Daoy (cell line): ENCODE data around the gene HJURP. TPM values are rescaled to one million over a fixed set of nuclear protein-coding genes. Genes with fewer than 3 reads are reported as not detected.

Experiments
- DNase-seq: peaks from one replicate; pipeline ENCODE4 v3.0.0-alpha.2; 2015; ENCODE audit warnings: low read depth
- total RNA-seq: library from RNA; depleted of rRNA; stranded (reverse); fragments of >200 nt; shearing (Covaris generic); gene quantifications from 2 replicates; pipeline ENCODE4 v1.2.3, GENCODE V29; 2014; rRNA removed

The HJURP gene
- total RNA-seq, 1 experiment from 2014 or later: 86.3 TPM

DNA sequence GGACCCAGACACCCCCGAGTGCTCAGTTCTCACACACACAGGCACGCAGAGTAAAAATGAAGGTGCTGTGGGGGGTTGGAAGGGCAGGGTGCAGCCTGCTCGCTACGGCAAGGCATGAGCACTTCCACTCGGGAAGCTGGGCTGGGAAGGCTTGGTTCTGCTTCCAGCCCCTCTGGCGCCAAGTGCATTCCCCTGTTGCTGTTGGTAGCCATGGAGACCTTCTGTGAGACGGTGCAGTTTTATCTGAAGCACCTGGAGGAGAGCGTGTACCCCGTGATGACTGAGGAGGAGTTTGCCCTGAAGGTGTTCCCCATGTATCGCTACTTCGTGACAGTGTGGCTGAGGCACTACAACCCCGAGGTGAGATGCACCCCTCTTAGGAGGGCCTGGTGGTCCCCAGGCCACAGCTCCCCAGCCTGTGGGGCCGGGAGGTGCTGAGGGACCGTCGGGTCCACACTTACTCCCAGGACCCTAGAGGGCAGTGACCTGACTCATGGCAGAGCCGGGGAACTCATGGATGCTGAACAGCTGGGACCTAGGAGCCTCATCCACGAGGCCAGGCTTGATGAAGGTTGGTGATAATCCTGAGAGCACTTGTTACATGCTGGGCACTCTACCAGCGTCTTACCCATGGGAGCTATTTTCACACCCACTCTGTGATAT lies 60.7 kb downstream of the HJURP start:
- DNase-seq: no peak

DNA sequence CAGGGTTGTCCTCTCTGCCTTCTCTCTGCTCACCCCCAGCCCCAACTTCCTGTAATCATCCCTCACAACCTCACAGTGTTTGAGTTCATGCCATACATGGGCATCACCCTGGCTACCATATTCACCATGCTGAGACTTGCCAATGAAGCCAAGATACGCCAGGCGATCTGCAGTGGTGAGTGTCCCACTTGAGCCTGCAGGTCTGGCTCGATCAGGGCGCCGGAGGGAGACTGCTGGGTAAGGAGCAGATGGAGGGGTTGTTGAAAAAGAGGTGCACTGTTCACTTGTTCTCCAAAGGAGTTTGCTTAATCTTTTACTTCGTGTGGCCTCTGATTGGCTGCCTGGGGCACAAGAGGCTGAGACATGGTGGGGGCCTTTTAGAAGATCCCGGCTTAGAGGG lies 61.6 kb downstream of the HJURP start:
- DNase-seq: no peak

DNA sequence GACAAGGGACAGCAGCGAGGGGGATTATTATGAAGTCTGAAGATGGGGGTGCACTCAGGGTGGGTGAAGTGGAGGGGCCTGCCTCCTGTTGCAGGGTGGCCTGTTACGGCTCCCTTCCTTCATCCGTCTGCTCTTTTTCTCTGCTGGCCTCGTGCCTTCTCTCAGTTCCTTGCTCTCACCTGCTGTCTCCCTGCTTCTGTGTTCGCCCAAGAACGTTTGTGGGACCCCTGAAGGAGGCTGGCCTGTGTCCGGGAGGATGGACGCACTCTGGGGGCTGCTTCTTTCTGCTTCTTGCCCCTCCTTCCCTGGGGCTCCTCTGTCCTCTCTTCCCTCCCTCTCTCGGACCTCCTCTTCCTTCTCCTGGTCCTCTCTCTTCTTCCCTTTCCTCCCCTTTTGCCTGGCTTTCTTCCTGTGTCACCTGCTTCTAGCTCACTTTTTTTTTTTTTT lies 62.4 kb downstream of the HJURP start:
- no peak for DNase-seq

DNA sequence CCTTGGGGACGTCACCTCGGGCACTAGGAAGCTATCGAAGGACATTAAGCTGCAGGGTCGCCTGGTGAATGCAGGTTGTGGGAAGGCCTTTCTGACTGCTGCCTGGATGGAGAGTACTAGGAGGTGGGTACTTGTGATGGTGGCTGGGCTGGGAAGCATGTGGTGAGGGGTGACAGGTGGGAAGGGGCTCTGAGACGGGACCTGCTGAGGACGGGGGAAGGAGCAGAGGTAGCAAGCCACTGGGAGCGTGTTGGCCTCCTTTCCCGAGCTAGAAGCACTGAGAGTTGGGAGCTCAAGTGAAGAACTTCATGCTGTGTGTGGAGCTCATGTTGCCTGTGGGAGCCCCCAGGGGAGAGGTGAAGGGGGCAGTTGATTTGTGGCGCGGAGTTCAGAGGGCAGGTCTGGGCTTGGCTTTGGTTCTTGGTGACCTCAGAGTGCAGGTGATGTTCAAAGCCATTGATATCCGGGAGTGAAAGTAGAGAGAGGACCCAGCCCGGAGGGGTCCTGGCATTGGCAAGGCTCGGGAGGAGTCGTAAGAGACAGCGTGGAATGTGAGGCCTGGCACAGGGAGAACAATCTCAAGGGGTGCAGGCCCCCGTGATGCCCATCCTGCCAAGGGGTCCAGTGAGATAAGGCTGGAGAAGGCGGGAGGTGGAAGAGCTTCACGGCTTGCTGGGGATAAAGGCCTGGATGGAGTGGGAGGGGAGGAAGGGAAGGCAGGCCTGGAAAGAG lies 63.0 kb downstream of the HJURP start:
- no peak for DNase-seq

DNA sequence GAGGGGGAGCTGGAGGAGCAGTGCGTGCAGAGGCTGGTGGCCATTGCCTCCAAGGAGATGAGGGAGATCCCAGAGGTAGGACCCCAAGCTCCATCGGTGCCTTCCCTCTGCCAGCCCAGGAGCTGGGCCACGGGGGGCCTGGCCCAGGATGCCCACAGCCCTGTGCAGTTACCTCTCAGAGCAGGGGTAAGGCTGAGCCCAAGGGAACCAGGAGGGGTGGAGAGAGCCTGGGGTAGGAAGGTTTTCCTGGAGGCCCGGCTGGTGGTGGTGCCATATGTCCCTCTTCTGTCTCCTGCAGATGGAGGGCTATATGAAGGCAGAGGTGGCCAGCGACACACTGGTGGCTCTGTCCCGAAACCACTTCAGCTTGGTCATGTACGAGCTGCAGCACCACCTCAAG lies 64.8 kb downstream of the HJURP start:
- DNase-seq: no peak

Other genes with a start within 250 kb of the HJURP start
- 15.1 and 15.4 TPM in 2 replicates for gene UGT1A8, start 236.9 kb downstream of the HJURP start, total RNA-seq
- 8.2 and 13.4 TPM in 2 replicates for gene UGT1A10, start 218.1 kb downstream of the HJURP start, total RNA-seq
- 0.24 and 1.0 TPM in 2 replicates for gene UGT1A9, start 182.6 kb downstream of the HJURP start, total RNA-seq
- gene UGT1A7, start 172.6 kb downstream of the HJURP start, total RNA-seq: 0.17 TPM in 1 of 2 replicates, not detected in the other
- gene UGT1A6, start 161.6 kb downstream of the HJURP start, total RNA-seq: 1.1 TPM in 1 of 2 replicates, not detected in the other
- 0.34 TPM in 1 of 2 replicates, not detected in the other for gene UGT1A5, start 141.6 kb downstream of the HJURP start, total RNA-seq
- gene UGT1A4, start 135.8 kb downstream of the HJURP start, total RNA-seq: 0.63 TPM in 1 of 2 replicates, not detected in the other
- gene UGT1A3, start 125.5 kb downstream of the HJURP start, total RNA-seq: not detected in 2 replicates
- gene UGT1A1, start 94.3 kb downstream of the HJURP start, total RNA-seq: 0.03 and 0.06 TPM in 2 replicates
- gene MROH2A, start 76.2 kb downstream of the HJURP start, total RNA-seq: 0.21 and 0.80 TPM in 2 replicates
- 0.06 and 0.12 TPM in 2 replicates for gene TRPM8, start 62.8 kb upstream of the HJURP start, total RNA-seq
- not detected in 2 replicates for gene SPP2, start 196.2 kb upstream of the HJURP start, total RNA-seq